Endothelial cell of umbilical vein (primary cell): ENCODE measurements around the gene PAPPA. TPM values are rescaled to one million over a fixed set of nuclear protein-coding genes. Genes with fewer than 3 reads are reported as not detected.

ENCODE experiments used
- BruUV-seq: library from RNA; stranded (reverse); fragments of 400-500 nt; replicated peaks from 2 replicates; lab custom pipeline; 2021; lab: Mats Ljungman, UMichigan
- CTCF ChIA-PET: fragments of 300-600, 350-600 bp; sonication (Branson Sonifier 250); formaldehyde crosslinking; loops from one replicate; lab custom pipeline; 2021; ENCODE audit warnings: antibody characterized with exemption, inconsistent platforms; lab: Charles Lee
- POLR2A ChIA-PET: fragments of 300-600, 350-600 bp; sonication (Branson Sonifier 250); formaldehyde crosslinking; loops from one replicate; lab custom pipeline; 2021; ENCODE audit warnings: antibody characterized with exemption, inconsistent platforms; lab: Charles Lee
- DNase-seq: peaks from one replicate; pipeline ENCODE4 v3.0.0-alpha.2; 2011; ENCODE audit warnings: low read depth, low spot score
- FAIRE-seq: peaks from 2 replicates; lab custom pipeline; 2011; peaks lifted over from hg19 to GRCh38; lab: Jason Lieb, UNC
- H2AFZ ChIP-seq: 2 replicates; pipeline ENCODE4 v1.6.0; 2012; ENCODE audit warnings: low read depth, low read length, control low read depth, inconsistent platforms
- H3K27ac ChIP-seq: 2 replicates; pipeline ENCODE4 v1.5.1; 2011; ENCODE audit warnings: low read depth, mild to moderate bottlenecking, control low read depth, low read length, moderate library complexity; ENCODE audit not compliant: insufficient read depth
- H3K27me3 ChIP-seq, 2 experiments: 2 replicates each; pipeline versions ENCODE4 v1.6.0 to v1.6.1; 2011; ENCODE audit warnings: low read length in 2 of 2, mixed read lengths in 1 of 2; ENCODE audit not compliant: control insufficient read depth in 2 of 2, insufficient read depth in 2 of 2
- H3K36me3 ChIP-seq, 2 experiments: 2 replicates in 1 of 2; 3 replicates in 1 of 2; pipeline ENCODE4 v1.5.1; 2011; ENCODE audit warnings: low read length in 2 of 2, mild to moderate bottlenecking in 1 of 2, moderate library complexity in 1 of 2; ENCODE audit not compliant: control insufficient read depth in 2 of 2, insufficient read depth in 2 of 2; ENCODE audit errors: extremely low read depth in 1 of 2
- H3K4me1 ChIP-seq: 3 replicates; pipeline ENCODE4 v1.5.1; 2011; ENCODE audit warnings: mild to moderate bottlenecking, low read length; ENCODE audit not compliant: control insufficient read depth, insufficient read depth; ENCODE audit errors: extremely low read depth
- H3K4me2 ChIP-seq: 2 replicates; pipeline ENCODE4 v1.6.1; 2011; ENCODE audit warnings: low read length, control low read depth, mixed read lengths; ENCODE audit not compliant: insufficient read depth
- H3K4me3 ChIP-seq, 3 experiments: fragments of 200-600 bp in 1 of 3; sonication (generic), shearing (Covaris generic) in 1 of 3; replicated peaks in 1 of 3; 2 replicates each; pipeline ENCODE4 v1.5.1; 2011 to 2016; ENCODE audit warnings: control low read depth in 3 of 3, low read length in 3 of 3, mild to moderate bottlenecking in 2 of 3, inconsistent platforms in 1 of 3, low read depth in 1 of 3, moderate library complexity in 1 of 3; ENCODE audit not compliant: insufficient read depth in 1 of 3
- H3K79me2 ChIP-seq: 2 replicates; pipeline ENCODE4 v1.6.0; 2012; ENCODE audit warnings: low read length, inconsistent platforms; ENCODE audit not compliant: control insufficient read depth, insufficient read depth
- H3K9ac ChIP-seq: replicated peaks from 2 replicates; pipeline ENCODE3; 2011; ENCODE audit warnings: low read length, control low read depth; ENCODE audit not compliant: insufficient read depth; ENCODE audit errors: extremely low read depth
- H3K9me1 ChIP-seq: replicated peaks from 3 replicates; pipeline ENCODE4 v1.6.0; 2011; ENCODE audit warnings: mild to moderate bottlenecking, low read length; ENCODE audit not compliant: control insufficient read depth, insufficient read depth; ENCODE audit errors: extremely low read depth
- H3K9me3 ChIP-seq: replicated peaks from 2 replicates; pipeline ENCODE4 v1.5.1; 2012; ENCODE audit warnings: low read length, inconsistent platforms; ENCODE audit not compliant: control insufficient read depth, insufficient read depth
- H4K20me1 ChIP-seq: replicated peaks from 2 replicates; pipeline ENCODE3; 2011; ENCODE audit warnings: mild to moderate bottlenecking, low read length; ENCODE audit not compliant: control insufficient read depth, insufficient read depth; ENCODE audit errors: extremely low read depth
- CTCF ChIP-seq, 2 donors: IDR thresholded peaks; 1 replicate in 1 of 2; 2 replicates in 1 of 2; pipeline ENCODE4 v1.5.1; 2011; ENCODE audit warnings: low read length in 2 of 2, mild to moderate bottlenecking in 2 of 2, moderate library complexity in 2 of 2, control low read depth in 1 of 2, inconsistent platforms in 1 of 2, low read depth in 1 of 2; ENCODE audit not compliant: insufficient read depth in 1 of 2; ENCODE audit errors: extremely low read depth in 1 of 2
- EZH2 ChIP-seq: IDR thresholded peaks from 2 replicates; pipeline ENCODE4 v1.6.1; 2012; ENCODE audit warnings: borderline replicate concordance, low read depth, mild to moderate bottlenecking, moderate library complexity, low read length, inconsistent platforms; ENCODE audit not compliant: severe bottlenecking
- FOS ChIP-seq: IDR thresholded peaks from 2 replicates; pipeline ENCODE4 v1.6.1; 2011; ENCODE audit warnings: mild to moderate bottlenecking, low read length, moderate library complexity, borderline replicate concordance; ENCODE audit not compliant: insufficient read depth
- GATA2 ChIP-seq: IDR thresholded peaks from 2 replicates; pipeline ENCODE4 v1.7.0; 2011; ENCODE audit warnings: low read depth, mild to moderate bottlenecking, moderate library complexity, mixed read lengths, low read length; ENCODE audit not compliant: insufficient read length, insufficient read depth
- JUN ChIP-seq: IDR thresholded peaks from 2 replicates; pipeline ENCODE4 v1.6.1; 2011; ENCODE audit warnings: borderline replicate concordance, low read depth; ENCODE audit not compliant: insufficient read length, insufficient read depth
- MYC ChIP-seq: IDR thresholded peaks from one replicate; pipeline ENCODE4 v1.6.1; 2011; ENCODE audit warnings: mild to moderate bottlenecking, low read depth, low read length
- POLR2A ChIP-seq: IDR thresholded peaks from 2 replicates; pipeline ENCODE4 v1.6.1; 2012; ENCODE audit warnings: low read depth, mild to moderate bottlenecking, control low read depth, low read length
- POLR2AphosphoS5 ChIP-seq: IDR thresholded peaks from 2 replicates; pipeline ENCODE4 v1.6.1; 2012; ENCODE audit warnings: low read depth, mild to moderate bottlenecking, control low read depth, low read length, moderate library complexity; ENCODE audit not compliant: insufficient read depth
- dilution Hi-C: fragments of 300-500 bp; cut with MboI; formaldehyde crosslinking; loops from one replicate; pipeline ENCODE4 v1.15.0; 2019; ENCODE audit warnings: low sequenced_read_pairs; ENCODE audit not compliant: extremely low pct_ligation_motif_present
- intact Hi-C: fragments of 100-400 bp; cut with micrococcal nuclease; formaldehyde crosslinking; loops from one replicate; pipeline ENCODE4 v1.10.0; 2022
- polyA plus RNA-seq, 4 experiments: library from polyadenylated mRNA; depleted of rRNA in 3 of 4; stranded (reverse) in 3 of 4; unstranded in 1 of 4; fragments of >200 nt; gene quantifications; 2 replicates each; pipeline versions ENCODE4 v1.2.1 to v1.2.3, GENCODE V29; 2011 to 2012; ENCODE audit warnings: missing spikeins in 1 of 4
- total RNA-seq: library from RNA; stranded (reverse); gene quantifications from 2 replicates; pipeline ENCODE4 v1.2.3, GENCODE V29; 2021
- TF ChIP-seq, protein P1 (sequence below): IDR thresholded peaks from 2 replicates; pipeline ENCODE4 v1.6.1; 2011; ENCODE audit not compliant: insufficient read depth, insufficient read length

The PAPPA gene
- total and polyA plus RNA-seq, 2 donors (not counting 3 experiments of a cell fraction or from before 2014, with no cell fraction given): 0.13 to 0.41 TPM

DNA sequence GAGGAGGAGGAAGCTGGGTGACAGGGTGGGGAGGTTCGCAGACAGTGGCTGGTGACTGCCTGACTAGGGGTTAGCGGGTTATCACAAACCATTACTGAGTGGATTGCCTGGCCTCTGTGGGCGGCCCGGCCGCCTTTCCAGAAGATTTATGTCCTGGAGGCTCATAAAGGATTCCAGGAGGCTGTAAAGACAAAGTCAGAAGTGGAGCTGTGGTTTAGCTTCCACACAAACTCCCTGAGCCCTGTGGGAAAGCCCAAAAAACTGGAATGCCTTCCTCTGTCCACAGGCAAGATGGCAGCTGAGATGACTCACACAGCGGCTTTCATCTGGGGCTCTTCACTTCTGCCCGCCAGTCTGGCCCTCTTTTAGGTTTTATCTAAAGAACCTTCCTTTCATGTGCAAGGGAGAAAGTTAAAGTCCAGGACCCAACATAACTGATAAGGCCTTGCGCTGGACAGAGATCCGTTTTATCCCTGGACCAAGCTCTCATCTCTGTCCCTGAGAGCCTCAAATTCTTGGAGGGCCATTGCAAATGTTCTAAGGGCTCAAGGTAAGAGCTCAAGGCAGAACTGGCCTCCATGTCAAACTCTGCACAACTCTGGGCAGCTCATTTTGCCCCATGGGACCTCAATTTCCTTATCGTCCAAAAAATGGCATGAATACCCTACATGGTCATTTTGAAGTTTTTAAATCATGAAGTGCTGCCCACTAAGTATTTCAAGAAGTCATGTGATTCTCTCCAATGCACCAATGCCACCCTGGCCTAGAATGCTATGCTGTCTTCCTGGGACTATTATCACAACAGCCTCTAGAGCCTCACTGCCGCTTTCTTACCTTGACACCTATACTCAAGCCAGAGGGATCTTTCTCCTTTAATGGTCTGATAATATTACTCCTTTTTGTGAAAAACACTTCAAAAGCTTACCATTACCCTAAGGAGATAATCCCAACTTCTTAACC is 284.1 kb downstream of the PAPPA start:
- intact Hi-C loops: no loop called here
- H3K9me1 ChIP-seq: no peaks in the 10 kb centered on the region
- FAIRE-seq: no peak
- H3K9ac ChIP-seq: no peak overlapping the region
- no peak overlapping the region for H3K4me2 ChIP-seq
- TF ChIP-seq POLR2AphosphoS5 (no peak), JUN (no peak), POLR2A (no peak), CTCF (IDR thresholded peaks at IDR 0.05; ENCODE audit: extremely low read depth in 1 of 2, insufficient read depth in 1 of 2, low read depth in 1 of 2, low read length in 2 of 2) (no peak), MYC (no peak), GATA2 (no peak), EZH2 (no peak), FOS (no peak)
- TF ChIP-seq, protein P1, sequence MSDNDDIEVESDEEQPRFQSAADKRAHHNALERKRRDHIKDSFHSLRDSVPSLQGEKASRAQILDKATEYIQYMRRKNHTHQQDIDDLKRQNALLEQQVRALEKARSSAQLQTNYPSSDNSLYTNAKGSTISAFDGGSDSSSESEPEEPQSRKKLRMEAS: no peak
- no peaks in the 10 kb centered on the region for H3K27me3 ChIP-seq
- H4K20me1 ChIP-seq: no peaks in the 10 kb centered on the region
- H3K9me3 ChIP-seq: no peaks in the 10 kb centered on the region
- no peaks in the 10 kb centered on the region for H3K79me2 ChIP-seq
- H3K4me3 ChIP-seq: no peak overlapping the region
- ChIA-PET POLR2A (no interaction called here), CTCF (no interaction called here)
- H2AFZ ChIP-seq: no peak overlapping the region
- BruUV-seq: no TSS peak
- H3K36me3 ChIP-seq: no peaks in the 10 kb centered on the region
- H3K27ac ChIP-seq: no peak overlapping the region
- H3K4me1 ChIP-seq: no peaks in the 10 kb centered on the region
- dilution Hi-C loops: no loop called here
- no peak for DNase-seq
